ENCODE results near the gene GLDC.

- no peak for TF ChIP-seq CTCF (IDR thresholded peaks at IDR 0.05)
- TF ChIP-seq POLR2AphosphoS5 (IDR thresholded peaks at IDR 0.05): no peak
- no peak for TF ChIP-seq POLR2A (IDR thresholded peaks at IDR 0.05)
- no peak for TF ChIP-seq EP300 (IDR thresholded peaks at IDR 0.05)
These were observed 45.5 kb downstream of the GLDC start for GRCh38 chr9:6600006-6600405.

Data from upper lobe of left lung (tissue), 4 donors.